Middle frontal gyrus (tissue), 1 donor: Measurements from ENCODE around the gene SATB1.

ENCODE experiments used
- DNase-seq: peaks from one replicate; pipeline ENCODE4 v3.0.0-alpha.2; 2015; ENCODE audit warnings: low spot score; ENCODE audit errors: extremely low spot score

Gene SATB1

DNA sequence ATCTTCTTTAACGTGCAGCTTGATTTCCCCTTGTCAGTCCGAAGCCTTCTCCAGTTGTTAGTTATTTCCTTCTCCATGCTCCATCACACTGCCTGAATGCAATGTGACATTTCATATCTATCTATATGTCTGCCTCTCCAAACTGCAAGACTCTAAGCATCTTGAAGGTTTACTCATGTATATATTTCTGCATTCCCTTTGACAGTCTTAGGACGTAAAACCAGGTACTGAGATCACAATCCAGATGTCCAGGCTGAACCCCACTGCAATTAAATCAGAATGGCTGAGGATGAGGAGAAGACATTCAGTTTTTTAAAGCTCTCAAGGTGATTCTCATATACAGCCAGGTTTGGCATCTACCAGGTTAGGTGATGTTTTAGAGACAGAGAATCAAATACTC is 6.1 kb upstream of the SATB1 start:
- no peak for DNase-seq

DNA sequence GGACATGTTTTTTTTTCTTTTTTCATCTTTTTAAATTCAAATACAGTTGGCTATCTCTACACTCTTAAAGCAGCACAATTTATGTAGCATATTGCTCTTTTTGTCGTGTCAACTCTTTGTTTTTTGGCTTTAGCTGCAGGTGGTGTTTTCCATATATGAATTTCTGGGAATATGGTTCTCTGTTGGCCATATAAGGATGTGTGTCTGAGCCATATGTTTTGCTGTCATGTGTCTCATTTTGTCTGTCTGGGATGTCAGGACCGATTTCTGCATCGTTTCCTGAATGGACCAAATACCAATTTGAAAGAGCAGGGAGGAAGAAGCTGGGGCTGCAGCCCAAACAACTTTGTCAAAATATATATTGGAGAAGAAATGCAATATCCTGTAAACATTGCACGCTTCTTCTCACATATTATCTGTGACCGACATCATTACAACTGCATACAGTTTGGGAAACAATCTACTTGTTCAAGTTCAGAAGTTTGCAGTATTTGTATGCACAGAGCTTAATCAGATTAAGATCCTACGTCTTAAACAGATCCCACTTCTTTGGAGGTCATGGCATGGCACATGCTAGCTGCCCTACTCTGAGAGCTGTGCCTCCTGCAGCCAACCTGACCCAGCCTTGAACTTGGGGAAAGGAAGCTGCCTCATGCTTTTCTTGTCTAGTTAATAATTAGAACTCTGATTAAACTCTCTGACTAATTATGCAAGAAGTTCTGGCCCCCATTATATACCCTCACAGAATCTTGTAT is 4.0 kb upstream of the SATB1 start:
- no peak for DNase-seq

DNA sequence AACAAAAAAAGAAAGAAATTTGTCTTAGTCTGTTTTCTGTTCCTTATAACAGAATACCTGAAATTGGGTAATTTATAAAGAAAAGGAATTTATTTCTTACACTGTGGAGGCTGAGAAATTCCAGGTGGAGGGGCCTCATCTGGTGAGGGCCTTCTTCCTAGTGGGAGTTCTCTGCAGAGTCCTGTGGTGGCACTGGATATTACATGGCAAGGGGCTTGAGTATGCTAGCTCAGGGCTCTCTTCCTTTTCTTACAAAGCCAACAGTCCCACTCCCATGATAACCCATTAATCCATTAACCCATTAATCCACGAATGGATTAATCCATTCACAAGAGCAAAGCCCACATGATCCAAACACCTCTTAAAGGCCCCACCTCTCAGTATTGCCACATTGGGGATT is 2.9 kb upstream of the SATB1 start:
- no peak for DNase-seq

DNA sequence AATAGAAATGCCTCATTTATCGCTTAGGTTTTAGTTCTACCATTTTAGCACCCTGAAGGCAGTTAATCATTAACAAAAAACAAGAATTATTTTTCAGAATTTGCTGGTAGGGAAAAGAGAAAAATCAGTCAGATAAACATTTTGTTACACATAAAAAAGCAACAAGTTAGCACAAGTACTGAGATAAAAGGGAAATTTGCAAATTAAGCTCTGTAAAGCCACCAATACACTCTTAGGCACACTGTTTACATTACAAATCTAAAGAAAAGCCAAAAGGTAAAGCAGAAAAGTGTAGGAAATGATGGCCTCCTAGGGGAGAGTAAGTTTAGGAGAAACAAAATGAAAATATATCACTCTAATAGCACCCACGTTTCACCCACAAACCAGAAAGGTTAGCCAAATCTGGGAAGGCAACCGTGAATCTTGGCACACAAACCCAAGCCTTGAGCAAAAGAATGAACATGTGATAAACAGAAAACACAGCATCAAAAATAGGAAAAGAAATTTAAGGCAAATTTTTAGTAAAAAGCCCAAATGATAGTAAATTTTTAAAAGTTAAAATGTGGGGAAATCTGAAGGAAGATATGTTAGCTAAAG is 1.6 kb upstream of the SATB1 start:
- DNase-seq, result no peak

DNA sequence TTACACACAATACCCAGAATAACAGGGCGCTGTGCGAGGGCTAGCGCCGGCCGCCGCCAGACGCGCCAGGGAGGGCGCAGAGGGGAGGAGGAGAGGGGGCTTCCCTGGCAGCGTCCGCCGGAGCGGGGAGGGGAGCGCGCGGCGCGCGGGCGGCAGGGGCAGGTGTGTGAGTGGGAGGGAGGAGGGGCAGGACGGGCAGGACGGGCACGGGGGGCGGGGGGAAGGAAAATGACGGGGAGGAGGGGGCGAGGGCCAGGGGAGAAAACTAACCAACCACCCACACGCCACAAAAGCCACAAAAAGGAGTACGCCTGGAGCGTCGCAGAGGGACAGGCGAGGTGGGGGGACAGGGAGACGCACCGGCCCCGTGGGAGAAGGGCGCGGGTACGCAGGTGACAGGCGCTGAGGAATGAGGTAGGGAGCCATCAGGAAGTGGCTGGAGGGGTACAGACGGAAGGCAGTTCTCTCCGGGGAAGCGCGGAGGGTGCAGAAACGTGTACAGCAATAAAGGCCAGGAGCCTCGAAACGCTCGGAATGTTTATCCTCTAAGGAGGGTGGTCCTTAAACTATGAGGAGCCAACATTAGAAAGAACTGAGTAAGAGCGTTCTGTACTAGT is 610 bp upstream of the SATB1 start:
- DNase-seq, result no peak

DNA sequence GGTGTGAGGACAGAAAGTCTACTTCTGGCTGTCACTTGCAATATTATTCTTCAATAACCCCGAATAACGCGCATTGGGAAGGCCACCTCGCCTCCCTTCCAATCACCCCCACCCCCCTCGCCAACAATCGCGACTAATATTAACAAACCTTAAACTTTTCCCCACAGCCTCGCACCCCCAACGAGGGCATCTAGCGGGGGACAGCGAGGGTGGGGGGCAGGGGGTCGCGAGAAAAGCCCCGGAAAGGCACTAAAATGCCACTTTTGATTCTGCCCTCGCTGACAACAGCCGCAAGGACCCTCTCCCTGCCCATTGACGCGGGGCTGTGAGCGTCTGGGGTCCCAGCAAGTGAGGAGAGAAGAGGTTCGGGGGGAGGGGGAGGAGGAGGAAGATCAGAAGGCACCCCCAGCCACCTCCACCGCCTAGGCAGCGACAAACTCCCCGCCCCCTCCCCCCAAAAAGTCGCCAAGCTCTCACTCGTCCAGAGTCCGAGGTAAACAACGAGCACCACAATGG is 868 bp downstream of the SATB1 start:
- no peak for DNase-seq

DNA sequence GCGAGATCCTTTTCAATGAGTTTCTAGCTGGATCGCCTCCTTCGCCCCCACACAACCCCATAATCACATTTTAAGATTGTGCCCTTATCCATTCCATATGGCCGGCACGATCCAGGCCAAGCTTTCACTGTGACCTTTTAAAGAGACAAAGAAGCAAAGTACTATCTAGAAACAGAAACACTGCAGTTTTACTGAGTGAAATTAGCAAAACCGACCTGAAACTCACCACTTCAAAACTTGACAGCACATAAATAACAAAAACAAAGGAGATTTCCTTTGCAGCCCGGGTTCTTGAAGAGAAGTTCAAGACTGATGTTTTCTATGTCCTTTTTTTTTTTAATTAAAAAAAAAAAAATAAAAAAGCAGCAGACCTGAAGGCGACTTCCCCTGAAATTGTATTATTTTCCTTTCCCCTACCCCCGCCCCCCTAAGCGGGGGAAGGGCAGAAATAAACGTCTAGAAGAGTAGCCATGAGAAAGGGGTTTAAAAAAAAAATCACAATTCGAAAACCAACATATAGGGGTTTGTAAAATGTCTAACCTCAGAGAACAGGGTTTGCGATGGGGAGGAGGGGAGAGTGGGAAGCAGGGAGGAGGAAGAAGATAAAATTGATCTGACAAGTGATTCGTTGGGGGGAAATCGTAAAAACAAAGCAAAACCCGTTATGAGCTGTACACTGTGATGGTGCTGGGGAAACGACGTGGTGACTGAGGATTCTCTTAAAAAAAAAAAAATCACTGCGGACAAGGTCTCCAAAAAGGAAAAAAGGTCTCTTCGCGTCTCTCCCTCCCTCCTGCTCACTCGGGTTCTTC is 1.5 kb downstream of the SATB1 start:
- no peak for DNase-seq

DNA sequence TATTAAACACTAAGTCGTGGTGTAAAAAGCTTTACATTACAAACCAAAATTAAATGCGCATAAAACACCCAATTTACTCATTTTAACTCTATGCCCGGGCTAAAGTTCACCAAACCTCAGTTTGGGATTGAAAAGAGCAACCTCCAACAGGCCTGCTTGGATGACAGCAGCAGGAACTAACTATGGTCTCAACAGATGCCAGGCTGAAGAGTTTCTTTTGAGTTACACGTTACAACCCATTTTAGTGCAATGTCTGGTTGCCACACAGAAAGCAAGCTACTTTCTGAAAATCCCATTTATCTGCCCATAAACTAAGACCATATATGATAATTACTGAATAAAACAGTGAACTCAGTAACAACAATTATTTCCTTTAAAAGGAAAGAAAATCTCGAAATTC is 2.2 kb downstream of the SATB1 start:
- DNase-seq, result no peak

DNA sequence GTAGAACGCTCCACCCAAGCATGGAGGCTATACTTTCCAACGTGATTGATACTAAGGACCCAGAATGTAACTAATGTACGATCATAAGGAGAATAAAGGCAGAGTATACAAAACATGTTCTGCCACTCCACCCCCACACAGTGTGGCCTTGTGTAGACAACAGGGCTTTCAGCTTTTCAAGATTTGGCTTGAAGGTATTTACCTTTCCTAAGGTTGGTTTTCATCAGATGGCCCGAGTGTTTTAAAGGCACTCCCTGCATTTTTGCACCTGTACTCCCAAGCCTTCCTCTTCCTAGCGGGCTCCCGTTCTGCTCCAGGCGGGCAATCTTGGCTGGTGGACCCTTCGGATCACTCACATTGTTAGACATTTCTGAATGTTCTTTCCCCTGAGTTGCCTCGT is 4.6 kb downstream of the SATB1 start:
- no peak for DNase-seq

DNA sequence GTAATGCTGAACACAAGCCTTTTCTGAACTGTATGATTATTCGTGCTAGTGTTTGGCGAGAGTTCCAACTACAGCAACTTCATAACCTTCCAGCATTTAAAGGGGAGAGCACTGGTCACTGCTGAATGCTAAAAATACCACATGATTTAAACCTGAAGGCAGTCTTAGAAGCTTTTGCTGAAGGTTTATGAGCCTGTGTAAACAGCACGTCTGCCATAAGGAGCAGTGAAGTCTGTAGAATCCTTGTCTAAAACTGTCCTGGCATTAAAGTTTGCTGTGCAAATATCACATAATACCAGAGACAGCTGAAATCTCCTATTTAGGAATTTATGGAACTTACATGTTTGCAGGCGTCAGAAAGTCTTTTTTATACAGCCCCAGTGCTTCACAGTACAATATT is 5.9 kb downstream of the SATB1 start:
- DNase-seq, result no peak

DNA sequence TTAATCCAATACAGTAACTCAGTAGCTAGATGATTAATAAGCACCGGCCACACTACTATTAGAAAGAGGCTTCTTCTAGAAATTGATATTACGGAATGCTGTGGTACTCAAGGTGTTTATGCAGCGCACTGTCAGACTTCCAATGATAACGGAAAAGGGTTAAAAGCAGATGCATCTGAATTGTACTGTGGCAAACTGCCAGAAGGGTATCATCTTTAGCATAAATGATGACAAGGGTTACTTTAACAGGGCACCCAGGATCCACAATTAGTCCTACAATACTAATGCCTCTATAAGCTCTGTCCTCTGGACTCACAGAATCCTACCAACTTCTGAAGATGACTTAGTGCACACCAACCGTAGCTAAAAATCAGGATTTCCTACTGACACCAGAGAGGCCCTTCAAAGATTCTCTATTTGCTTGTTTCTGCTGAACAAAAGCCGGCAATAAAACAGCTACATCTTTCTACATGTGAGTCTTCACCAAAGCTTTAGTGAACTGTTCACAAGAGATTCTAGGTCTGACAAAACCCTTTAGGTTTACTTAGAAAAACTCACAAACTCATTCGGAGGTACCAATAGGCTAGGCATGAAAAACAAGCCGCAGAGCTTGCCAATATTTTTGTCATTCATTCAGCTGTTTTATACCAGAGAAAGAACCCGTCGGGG is 7.1 kb downstream of the SATB1 start:
- no peak for DNase-seq

DNA sequence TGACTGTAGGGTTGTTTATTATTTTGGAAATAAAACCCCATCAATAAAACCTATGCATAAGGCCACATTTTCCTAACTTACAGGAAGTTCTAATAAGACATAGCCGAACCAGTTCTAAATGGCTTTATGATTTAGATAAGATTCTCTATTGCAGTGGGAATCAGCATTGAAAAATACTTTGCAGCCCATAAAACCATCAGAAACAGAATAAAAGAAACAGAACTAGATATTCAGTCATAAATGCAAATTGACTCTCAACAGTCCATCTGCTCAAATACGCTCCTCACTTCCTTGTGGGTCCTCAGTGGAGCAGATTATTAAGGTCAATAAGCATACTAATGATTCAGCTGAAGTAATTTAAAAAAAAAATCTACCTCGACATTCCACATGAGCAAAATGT is 8.8 kb downstream of the SATB1 start:
- DNase-seq, result no peak

DNA sequence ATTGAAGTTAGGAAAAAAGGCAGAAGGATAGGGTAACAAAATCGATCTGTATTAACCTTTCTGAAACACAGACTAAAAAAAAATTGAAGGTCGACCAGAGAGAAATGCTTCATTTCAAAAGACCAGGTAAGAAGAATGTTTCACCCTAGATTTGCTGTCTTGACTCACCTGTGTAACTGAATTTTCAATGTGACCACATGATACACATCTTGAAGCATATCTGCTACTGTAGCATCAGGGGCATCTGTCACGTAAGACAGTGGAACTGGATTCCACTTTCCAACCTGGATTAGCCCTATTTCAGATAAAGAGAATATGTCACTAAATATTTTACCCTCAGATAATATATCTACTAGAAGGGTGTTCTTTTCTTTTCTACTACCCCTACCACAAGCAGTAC is 9.3 kb downstream of the SATB1 start:
- no peak for DNase-seq

DNA sequence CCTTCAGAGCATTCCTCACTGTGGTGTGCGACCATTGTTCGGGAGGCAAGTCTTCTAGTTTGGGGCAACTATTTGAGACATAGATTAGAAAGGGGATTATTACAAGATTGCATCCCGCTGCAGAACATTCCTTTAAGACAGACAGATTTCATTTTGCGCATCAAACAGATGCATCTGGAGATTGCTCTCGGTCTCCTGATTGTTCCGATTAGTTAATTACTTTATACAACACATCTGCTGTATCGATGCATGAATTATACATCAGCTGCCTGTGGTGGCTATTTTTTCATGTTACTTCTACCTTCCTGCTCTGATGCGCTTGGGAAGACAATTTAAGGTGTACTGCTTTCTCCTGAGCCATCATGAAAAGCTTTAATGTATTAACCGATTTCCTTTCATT is 10.0 kb downstream of the SATB1 start:
- DNase-seq, result no peak

DNA sequence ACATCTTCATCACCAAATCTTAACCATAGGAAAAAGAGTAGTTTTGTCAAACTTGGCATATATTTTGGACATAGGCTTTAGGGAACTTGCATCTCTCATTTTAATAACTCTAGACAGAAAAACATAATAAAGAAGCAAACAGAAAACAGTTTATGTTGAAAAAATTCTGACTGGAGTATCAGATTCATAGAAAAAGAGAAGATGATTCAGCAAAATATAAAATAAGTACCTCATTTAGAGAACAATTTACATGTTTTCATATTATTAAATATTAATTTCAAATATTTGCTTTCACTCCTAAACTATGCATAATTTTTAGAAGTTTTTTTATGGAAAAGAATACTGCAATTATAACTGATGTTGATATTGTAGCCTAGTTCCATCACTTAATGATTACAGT is 12.5 kb downstream of the SATB1 start:
- DNase-seq, result no peak

DNA sequence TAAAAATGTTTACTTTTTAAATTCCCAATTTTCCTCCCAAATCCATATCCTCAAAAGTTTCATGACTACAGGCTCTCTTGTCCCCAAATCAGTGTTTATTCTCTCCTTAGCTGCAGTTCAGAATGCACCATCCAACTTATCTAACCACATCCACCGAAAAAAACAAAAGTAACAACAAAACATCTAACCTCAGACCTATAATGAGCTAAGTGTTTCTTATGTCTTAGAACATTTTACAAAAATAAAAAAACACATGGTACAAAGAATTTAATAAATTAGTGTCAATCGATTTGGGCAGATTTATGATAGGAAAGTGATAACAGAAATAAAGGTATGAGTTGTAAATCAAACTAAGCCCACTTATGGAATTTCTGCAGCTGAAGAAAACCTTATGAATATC is 13.6 kb downstream of the SATB1 start:
- no peak for DNase-seq

DNA sequence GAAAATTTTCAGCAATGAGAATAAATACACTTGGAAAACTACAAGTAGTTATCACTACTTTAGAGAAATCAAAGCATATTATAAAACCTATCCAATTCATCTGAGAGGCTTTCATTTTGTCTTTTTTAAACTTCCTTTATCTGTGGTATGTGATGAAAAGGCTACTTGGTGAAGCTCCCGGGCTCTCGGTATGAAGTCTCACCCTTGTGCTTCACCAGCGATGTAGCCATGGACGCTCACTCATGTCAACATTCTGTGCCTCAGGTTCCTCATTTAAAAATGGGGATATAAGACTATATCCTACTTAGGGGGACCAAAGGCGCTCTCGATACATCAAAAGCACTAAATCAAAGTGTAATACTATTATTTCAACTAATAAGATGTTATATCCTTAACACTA is 14.9 kb downstream of the SATB1 start:
- no peak for DNase-seq

DNA sequence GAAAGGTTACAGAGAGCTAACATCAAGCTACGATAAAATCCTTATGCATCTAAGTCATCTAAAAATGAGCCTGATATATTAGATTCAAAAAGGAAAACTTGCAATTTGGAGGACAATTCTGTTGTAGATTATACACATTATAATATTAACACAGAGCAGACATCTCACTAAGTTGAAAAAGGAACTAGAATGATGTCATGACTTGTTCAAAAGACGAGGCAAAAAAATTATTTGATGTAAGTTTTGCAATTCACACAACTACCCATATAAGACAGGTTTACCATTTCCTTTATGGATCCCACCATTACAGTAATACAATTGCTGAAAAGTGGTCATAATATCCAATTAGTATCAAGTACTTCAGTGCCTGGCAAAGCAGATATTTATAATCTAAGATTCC is 15.9 kb downstream of the SATB1 start:
- DNase-seq, result no peak

DNA sequence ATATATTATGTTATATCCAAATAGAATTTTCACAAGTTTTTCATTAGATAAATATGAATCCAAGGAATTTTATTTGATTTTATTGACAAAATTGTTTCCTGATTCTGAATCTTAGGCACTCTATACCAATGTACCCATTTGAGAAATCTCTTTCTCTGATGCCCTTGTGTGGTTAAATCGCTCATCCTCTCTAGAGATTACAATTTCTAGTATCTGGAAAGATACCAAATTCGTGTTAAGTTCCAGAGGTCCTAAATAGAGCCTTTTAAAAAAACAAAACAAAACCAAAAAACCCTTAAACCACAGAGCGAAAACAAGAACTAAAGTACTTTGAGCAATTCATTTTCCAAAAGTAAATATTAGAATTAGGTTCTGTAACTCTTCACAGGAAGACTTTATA is 20.0 kb downstream of the SATB1 start:
- no peak for DNase-seq

DNA sequence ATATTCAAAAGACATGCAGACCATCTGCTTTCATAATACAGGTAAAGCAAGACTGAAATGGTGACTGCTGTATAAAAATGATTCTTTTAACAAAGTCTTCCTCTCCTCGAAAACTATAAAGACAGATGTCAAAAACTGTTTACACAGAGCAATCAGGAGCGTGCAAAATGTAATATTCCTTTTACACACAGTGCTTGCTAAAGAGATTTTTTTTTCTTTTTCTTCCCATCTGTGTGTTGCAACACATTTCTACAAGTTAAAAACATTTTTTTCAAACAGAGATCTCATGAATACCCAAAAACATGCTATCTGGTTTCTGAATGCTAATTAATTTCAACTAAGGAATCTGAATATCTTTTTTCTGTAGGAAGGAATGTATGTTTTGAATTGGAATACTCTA is 22.1 kb downstream of the SATB1 start:
- no peak for DNase-seq

DNA sequence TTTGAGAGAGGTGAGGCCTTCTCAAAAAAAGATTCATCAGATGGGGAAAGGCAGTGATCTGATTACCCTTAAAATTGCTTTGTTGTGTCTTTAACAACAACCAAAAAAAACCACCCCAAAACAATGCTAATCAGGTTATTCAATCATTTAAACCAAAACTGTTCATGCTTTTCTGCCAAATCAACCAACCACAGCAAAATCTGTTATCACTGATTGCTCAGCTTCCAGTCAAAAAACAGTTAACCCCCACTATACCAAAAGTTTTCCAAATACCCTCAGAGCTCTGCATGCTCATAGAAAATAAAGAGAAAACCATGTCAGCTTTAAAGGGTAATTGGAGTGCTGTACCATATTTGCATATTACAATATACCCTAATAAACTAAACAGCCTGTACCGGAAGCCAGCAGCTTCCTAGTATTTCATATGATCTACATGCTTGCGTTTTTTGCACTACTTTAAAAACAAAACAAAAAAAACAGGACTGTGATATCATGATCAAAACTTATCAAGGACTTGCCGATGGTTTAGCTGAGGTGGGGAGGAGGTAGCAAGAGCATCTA is 22.8 kb downstream of the SATB1 start:
- DNase-seq, result no peak
